Mesothelial cell of epicardium (in vitro differentiated cells): Measurements from ENCODE around the gene TMEM208. TPM values are rescaled to one million over a fixed set of nuclear protein-coding genes. Genes with fewer than 3 reads are reported as not detected.
A peak's percentile ranks its signal among the peaks of the same experiment; 100 is the strongest.

Source experiments
- DNase-seq, 2 experiments: peaks; one replicate each; pipeline ENCODE4 v3.0.0; 2021; ENCODE audit warnings: low spot score in 2 of 2; ENCODE audit not compliant: unreplicated experiment in 2 of 2
- H3K27ac Mint-ChIP-seq: 2 replicates; pipeline ENCODE4 v1.8.0; 2021; ENCODE audit warnings: mixed read lengths
- H3K27me3 Mint-ChIP-seq: 2 replicates; pipeline ENCODE4 v1.8.0; 2021; ENCODE audit warnings: low read depth, mixed read lengths
- H3K36me3 Mint-ChIP-seq: 2 replicates; pipeline ENCODE4 v1.8.0; 2021; ENCODE audit warnings: mixed read lengths
- H3K4me1 Mint-ChIP-seq: 2 replicates; pipeline ENCODE4 v1.8.0; 2021; ENCODE audit warnings: mixed read lengths
- H3K4me3 Mint-ChIP-seq: 2 replicates; pipeline ENCODE4 v1.8.0; 2021; ENCODE audit warnings: mild to moderate bottlenecking, moderate library complexity, mixed read lengths
- H3K9me3 Mint-ChIP-seq: 2 replicates; pipeline ENCODE4 v1.8.0; 2021; ENCODE audit warnings: mixed read lengths
- total RNA-seq: library from RNA; stranded (reverse); gene quantifications from 3 replicates; pipeline ENCODE4 v1.2.1, GENCODE V29; 2021
- TF ChIP-seq, protein P1 (sequence below): fragments of 200-600 bp; sonication (generic); IDR thresholded peaks from one replicate; pipeline ENCODE4 v1.5.0; 2021; ENCODE audit warnings: antibody characterized with exemption; ENCODE audit not compliant: unreplicated experiment

The TMEM208 gene
- total RNA-seq, 1 donor from 2014 or later: 36.3 TPM

DNA sequence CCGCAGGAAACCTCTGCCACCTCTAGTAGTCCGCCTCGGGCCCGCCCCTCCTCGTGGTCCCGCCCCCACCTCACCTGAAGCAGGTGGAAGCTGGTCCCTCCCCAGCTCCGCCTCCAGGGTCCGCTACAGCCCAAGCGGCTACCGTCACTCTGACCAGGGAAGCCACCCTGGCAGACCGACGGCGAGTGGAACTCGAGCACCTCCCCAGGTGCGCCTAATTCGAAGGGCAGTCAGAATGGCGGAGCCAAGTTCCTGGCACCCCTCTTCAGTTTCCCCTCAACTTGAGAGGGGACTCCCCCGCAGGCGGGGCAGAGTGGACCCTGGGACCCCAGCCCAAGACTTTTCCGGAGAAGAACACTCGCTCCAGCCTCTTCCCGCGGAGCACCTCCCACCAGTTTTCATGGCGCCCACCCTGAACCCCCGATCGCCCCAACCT lies 19.8 kb downstream of the TMEM208 start:
- Mint-ChIP-seq H3K4me1 (peaks cover 25% of the 10 kb centered on the region), H3K27me3 (peaks cover 39% of the 10 kb centered on the region), H3K4me3 (peak overlapping the region; percentile 83), H3K9me3 (no peaks in the 10 kb centered on the region), H3K27ac (peak overlapping the region; percentile 88), H3K36me3 (no peaks in the 10 kb centered on the region)
- peak in 1 of 2 experiments; percentile 64 for DNase-seq
- TF ChIP-seq, protein P1, sequence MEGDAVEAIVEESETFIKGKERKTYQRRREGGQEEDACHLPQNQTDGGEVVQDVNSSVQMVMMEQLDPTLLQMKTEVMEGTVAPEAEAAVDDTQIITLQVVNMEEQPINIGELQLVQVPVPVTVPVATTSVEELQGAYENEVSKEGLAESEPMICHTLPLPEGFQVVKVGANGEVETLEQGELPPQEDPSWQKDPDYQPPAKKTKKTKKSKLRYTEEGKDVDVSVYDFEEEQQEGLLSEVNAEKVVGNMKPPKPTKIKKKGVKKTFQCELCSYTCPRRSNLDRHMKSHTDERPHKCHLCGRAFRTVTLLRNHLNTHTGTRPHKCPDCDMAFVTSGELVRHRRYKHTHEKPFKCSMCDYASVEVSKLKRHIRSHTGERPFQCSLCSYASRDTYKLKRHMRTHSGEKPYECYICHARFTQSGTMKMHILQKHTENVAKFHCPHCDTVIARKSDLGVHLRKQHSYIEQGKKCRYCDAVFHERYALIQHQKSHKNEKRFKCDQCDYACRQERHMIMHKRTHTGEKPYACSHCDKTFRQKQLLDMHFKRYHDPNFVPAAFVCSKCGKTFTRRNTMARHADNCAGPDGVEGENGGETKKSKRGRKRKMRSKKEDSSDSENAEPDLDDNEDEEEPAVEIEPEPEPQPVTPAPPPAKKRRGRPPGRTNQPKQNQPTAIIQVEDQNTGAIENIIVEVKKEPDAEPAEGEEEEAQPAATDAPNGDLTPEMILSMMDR: no peak

GRCh38 chr16:67247192-67248072 lies 20.5 kb downstream of the TMEM208 start, which contains the start of gene FHOD1:
Gene FHOD1 (minus strand): TSS chr16:67247481. CDS start chr16:67247410, 71 bp downstream.
- TF ChIP-seq, protein P1: no peak
- peaks cover 44% of the 10 kb centered on the region for H3K27me3 Mint-ChIP-seq
- peak within 1 kb of the TSS; percentile 88 for H3K27ac Mint-ChIP-seq
- H3K4me3 Mint-ChIP-seq: peak within 1 kb of the TSS; percentile 83
- DNase-seq: peak; percentile 93 to 98
- H3K9me3 Mint-ChIP-seq: no peaks in the 10 kb centered on the region
- H3K36me3 Mint-ChIP-seq: no peaks in the 10 kb centered on the region
- H3K4me1 Mint-ChIP-seq: peaks cover 25% of the 10 kb centered on the region

GRCh38 chr16:67248073-67248400 lies 21.1 kb downstream of the TMEM208 start:
- Mint-ChIP-seq H3K4me1 (peaks cover 25% of the 10 kb centered on the region), H3K36me3 (no peaks in the 10 kb centered on the region), H3K9me3 (no peaks in the 10 kb centered on the region), H3K4me3 (peak overlapping the region; percentile 83), H3K27ac (peak overlapping the region; percentile 16), H3K27me3 (peaks cover 48% of the 10 kb centered on the region)
- no peak for DNase-seq
- TF ChIP-seq, protein P1: no peak

GRCh38 chr16:67248401-67249177 lies 21.7 kb downstream of the TMEM208 start, which contains the start of gene SLC9A5:
Gene SLC9A5 (plus strand): TSS chr16:67248979. CDS start chr16:67249015, 36 bp downstream.
- peak within 1 kb of the TSS; percentile 83 for H3K4me3 Mint-ChIP-seq
- no peaks in the 10 kb centered on the region for H3K36me3 Mint-ChIP-seq
- peak within 1 kb of the TSS; percentile 16 for H3K27ac Mint-ChIP-seq
- H3K4me1 Mint-ChIP-seq: peaks cover 25% of the 10 kb centered on the region
- TF ChIP-seq, protein P1: no peak
- DNase-seq: no peak
- no peaks in the 10 kb centered on the region for H3K9me3 Mint-ChIP-seq
- peaks cover 48% of the 10 kb centered on the region for H3K27me3 Mint-ChIP-seq

DNA sequence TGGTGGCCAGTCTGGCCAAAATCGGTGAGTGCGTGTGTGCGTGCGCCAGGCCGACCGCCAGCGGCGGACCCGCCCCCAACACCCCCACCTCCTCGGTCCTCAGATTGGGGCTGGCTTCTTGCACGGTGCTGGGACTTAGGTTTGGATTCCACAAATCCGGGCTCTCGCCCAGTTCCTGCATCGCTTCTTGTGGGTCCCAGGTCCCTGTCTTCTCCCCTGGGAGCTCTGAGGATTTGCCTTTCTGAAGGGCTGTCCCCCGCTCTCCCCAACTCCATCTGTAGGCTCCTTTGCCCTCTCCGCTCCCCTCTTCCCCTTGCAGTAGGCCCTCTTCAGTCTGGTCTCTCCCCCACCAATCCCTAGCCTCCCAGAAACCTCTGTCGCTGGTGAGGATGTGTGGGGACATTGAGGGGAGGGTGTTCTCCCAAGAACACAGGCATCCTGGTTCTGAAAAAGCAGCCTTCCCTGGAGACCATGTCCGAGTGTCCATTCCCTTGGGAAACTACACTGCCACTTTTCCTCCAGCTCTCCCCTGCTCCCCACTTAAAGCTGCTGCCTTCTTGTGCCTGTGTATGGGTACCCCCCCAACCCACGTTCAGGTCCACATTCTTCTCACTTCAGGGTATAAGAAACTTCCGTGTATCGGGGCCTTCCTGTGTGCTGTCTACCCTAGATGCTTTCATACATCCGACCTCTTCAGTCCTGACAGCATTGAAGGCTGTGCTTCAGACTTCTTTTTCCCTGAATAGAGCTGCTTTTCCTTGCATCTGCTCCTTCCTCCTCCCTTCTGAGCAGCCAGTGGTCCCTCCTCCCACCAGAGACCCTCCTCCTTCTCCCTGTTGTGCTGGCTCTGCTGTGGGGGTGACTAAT lies 22.5 kb downstream of the TMEM208 start:
- no peaks in the 10 kb centered on the region for H3K9me3 Mint-ChIP-seq
- H3K27ac Mint-ChIP-seq: no peak overlapping the region
- TF ChIP-seq, protein P1: no peak
- H3K27me3 Mint-ChIP-seq: peaks cover 48% of the 10 kb centered on the region
- H3K4me3 Mint-ChIP-seq: peak overlapping the region; percentile 66
- no peak for DNase-seq
- H3K4me1 Mint-ChIP-seq: peaks cover 25% of the 10 kb centered on the region
- no peaks in the 10 kb centered on the region for H3K36me3 Mint-ChIP-seq
